IMR-90 (cell line): ENCODE data around the gene TRIO.

ENCODE experiments used
- CEBPB ChIP-seq: IDR thresholded peaks from 2 replicates; pipeline ENCODE4 v1.6.1; 2012; ENCODE audit warnings: low read depth, low read length, improper control_type of control experiment
- CTCF ChIP-seq: conservative IDR thresholded peaks from 2 replicates; pipeline ENCODE4 v1.5.1; 2012; ENCODE audit warnings: mild to moderate bottlenecking, low read depth, low read length, improper control_type of control experiment
- ELK1 ChIP-seq: fragments of 150-350 bp; IDR thresholded peaks from 2 replicates; pipeline ENCODE4 v1.6.1; 2016; ENCODE audit warnings: low read depth, mild to moderate bottlenecking, low read length, moderate library complexity, borderline replicate concordance
- FOS ChIP-seq: fragments of 150-350 bp; IDR thresholded peaks from 2 replicates; pipeline ENCODE4 v1.6.1; 2016; ENCODE audit warnings: low read depth, low read length
- MAFK ChIP-seq: IDR thresholded peaks from 2 replicates; pipeline ENCODE4 v1.6.1; 2012; ENCODE audit warnings: low read depth, low read length, improper control_type of control experiment
- MAZ ChIP-seq: IDR thresholded peaks from 2 replicates; pipeline ENCODE4 v1.6.1; 2012; ENCODE audit warnings: low read depth, mild to moderate bottlenecking, low read length, improper control_type of control experiment, moderate library complexity, borderline replicate concordance
- MXI1 ChIP-seq: IDR thresholded peaks from 2 replicates; pipeline ENCODE4 v1.6.1; 2012; ENCODE audit warnings: low read depth, mild to moderate bottlenecking, low read length, moderate library complexity, borderline replicate concordance
- NFE2L2 ChIP-seq: fragments of 150-350 bp; IDR thresholded peaks from 2 replicates; pipeline ENCODE4 v1.6.1; 2016; ENCODE audit warnings: low read depth, mild to moderate bottlenecking, low read length
- POLR2A ChIP-seq: IDR thresholded peaks from 2 replicates; pipeline ENCODE4 v1.6.1; 2012; ENCODE audit warnings: mild to moderate bottlenecking, low read depth, low read length
- RAD21 ChIP-seq: IDR thresholded peaks from 2 replicates; pipeline ENCODE4 v1.6.1; 2012; ENCODE audit warnings: low read length, improper control_type of control experiment
- RCOR1 ChIP-seq: IDR thresholded peaks from 2 replicates; pipeline ENCODE4 v1.6.1; 2012; ENCODE audit warnings: mild to moderate bottlenecking, low read length, improper control_type of control experiment; ENCODE audit not compliant: insufficient replicate concordance
- RFX5 ChIP-seq: IDR thresholded peaks from 2 replicates; pipeline ENCODE4 v1.8.0; 2012; ENCODE audit warnings: low read depth, mild to moderate bottlenecking, low read length, moderate library complexity
- SMC3 ChIP-seq: fragments of 150-350 bp; IDR thresholded peaks from 2 replicates; pipeline ENCODE4 v1.6.1; 2016; ENCODE audit warnings: low read depth, mild to moderate bottlenecking, antibody characterized with exemption, low read length, moderate library complexity
- USF2 ChIP-seq: fragments of 150-350 bp; IDR thresholded peaks from 2 replicates; pipeline ENCODE4 v1.6.1; 2017; ENCODE audit warnings: mild to moderate bottlenecking, antibody characterized with exemption, low read length, low read depth

GRCh38 chr5:14492331-14492964 is 349.3 kb downstream of the TRIO start:
- TF ChIP-seq POLR2A: no peak
- TF ChIP-seq MAZ: no peak
- no peak for TF ChIP-seq CTCF
- TF ChIP-seq MXI1: no peak
- no peak for TF ChIP-seq USF2
- no peak for TF ChIP-seq NFE2L2
- TF ChIP-seq FOS: no peak
- TF ChIP-seq RAD21: no peak
- no peak for TF ChIP-seq MAFK
- no peak for TF ChIP-seq ELK1
- TF ChIP-seq CEBPB: no peak
- no peak for TF ChIP-seq SMC3
- TF ChIP-seq RCOR1: no peak
- no peak for TF ChIP-seq RFX5
